GM11168 (cell line): ENCODE results near the gene PTPRO.

ENCODE experiments used
- in situ Hi-C: fragments of 300-500 bp; cut with MboI; formaldehyde crosslinking; loops from one replicate; pipeline ENCODE4 v1.12.0; 2022; ENCODE audit warnings: low sequenced_read_pairs; ENCODE audit not compliant: unreplicated experiment

Gene PTPRO

GRCh38 chr12:15545334-15545733 lies 223.0 kb downstream of the PTPRO start:
- in situ Hi-C loops, result no loop called here

DNA sequence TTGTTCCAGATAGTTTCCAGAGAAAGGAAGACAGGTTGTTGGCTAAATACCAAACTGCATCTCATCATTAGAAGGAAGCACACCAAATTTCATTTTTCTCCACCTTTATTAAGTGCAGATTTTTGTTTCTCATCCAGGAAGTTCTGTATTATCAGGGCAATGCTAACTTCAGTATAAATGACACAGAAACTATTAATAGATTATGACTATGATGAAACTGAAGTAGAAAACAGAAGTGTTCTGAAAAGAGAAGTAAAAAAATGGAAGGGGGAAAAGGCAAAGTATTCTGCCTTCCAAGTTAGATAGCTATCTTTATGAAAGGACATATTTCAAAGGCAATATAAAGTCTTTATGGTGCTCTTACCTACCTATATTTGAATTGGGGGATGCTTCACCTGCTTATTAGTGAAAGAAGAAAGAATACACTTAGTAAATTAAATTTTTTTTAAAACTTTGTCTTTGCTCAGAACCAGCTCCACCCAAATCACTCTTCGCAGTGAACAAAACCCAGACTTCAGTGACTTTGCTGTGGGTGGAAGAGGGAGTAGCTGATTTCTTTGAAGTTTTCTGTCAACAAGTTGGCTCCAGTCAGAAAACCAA lies 223.9 kb downstream of the PTPRO start:
- in situ Hi-C loops, result no loop called here

- in situ Hi-C loops, result no loop called here
These were observed 224.8 kb downstream of the PTPRO start for GRCh38 chr12:15547063-15547462.

- in situ Hi-C loops, result no loop called here
These were observed 225.4 kb downstream of the PTPRO start for GRCh38 chr12:15547691-15548090.

- in situ Hi-C loops, result no loop called here
These were observed 228.5 kb downstream of the PTPRO start for GRCh38 chr12:15550793-15551192.

DNA sequence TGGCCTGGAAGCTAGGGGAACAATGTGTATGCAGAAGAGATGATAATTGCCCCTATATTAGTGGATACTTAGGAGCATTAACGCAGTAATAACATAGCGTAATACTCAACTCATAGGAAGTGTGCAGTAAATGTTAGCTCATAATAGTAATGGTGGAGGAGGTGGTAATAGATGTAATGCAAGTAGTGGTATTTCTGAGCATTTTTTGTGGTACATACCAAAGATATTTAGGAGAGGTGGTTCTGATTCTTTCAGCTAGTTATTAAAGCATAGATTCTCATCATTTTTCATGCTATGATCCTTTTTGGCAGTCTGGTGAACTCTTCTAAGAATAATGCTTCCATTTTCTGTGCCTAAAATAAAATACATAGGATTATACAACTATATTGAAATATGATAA lies 233.1 kb downstream of the PTPRO start:
- in situ Hi-C loops, result no loop called here

GRCh38 chr12:15556411-15557102 lies 234.2 kb downstream of the PTPRO start:
- in situ Hi-C loops, result no loop called here

DNA sequence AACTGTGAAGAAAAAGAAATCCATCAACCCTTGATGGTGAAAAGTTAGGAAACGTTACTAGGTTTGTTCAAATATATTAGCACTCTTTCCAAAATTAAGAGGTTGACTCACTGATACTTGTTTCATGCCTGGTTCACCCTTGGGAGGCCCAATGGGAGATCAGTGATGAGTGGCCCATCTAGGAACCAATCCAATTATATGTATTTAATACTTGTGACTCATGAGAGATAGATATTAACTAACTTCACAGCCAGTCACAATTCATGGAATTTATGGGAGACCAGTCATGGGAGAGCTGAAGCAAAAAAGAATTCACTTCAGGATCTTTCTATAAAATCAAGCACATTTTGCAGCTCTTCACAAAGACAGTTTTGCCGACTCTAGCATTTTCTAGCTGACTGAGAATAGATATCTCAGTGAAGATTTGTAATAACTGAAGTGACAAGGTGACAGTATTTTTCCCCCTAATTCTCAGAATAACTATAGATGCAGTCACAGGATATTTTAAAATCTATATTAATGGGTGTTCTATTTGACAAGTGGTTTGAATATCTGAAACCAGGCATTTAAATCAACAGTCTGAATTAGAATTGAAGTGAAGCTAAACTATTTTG lies 236.7 kb downstream of the PTPRO start:
- in situ Hi-C loops, result no loop called here

DNA sequence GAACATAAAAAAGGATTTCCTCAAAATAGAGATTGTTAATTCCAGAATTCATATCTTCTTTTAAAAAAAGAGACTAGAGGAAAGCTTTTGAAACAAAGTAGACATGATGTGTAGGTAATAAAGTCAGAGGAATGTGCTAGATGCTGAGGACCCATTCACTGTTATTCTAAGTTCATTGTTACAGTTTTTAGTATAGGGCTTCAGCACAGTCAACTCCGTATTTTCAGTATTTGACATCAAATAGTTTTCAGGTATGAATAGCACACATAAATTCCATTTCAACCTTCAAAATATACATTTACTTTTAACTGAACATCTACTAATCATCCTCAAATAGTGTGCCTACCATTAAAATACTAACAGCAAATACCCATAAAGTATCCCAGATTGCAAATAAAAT lies 239.1 kb downstream of the PTPRO start:
- in situ Hi-C loops, result no loop called here

GRCh38 chr12:15562263-15562662 lies 240.0 kb downstream of the PTPRO start:
- in situ Hi-C loops, result no loop called here

GRCh38 chr12:15563663-15564062 lies 241.4 kb downstream of the PTPRO start:
- in situ Hi-C loops, result no loop called here

DNA sequence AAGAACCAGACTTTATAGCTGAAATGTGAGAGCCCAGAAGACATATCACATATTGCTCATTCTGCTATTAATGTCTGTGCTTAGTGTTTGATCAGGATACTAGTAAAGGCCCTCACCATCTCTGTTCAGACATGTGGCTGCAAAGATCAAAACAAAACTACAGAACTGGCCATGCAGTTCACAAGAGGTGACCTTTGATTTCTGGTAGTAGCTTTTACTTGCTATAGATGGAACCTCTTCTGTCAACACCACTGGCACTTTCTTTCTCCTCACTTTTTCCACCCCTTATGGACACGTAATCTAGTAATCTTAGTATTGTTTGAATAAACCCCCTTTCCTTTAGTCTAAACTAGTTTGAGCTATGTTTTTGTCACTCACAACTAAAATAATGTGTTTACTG lies 252.0 kb downstream of the PTPRO start:
- in situ Hi-C loops, result no loop called here

- in situ Hi-C loops, result loop anchor here (5.0 kb wide), 1 partner anchor 34 kb away; no protein-coding TSS in a partner anchor
These were observed 253.6 kb downstream of the PTPRO start for GRCh38 chr12:15575671-15576541.

DNA sequence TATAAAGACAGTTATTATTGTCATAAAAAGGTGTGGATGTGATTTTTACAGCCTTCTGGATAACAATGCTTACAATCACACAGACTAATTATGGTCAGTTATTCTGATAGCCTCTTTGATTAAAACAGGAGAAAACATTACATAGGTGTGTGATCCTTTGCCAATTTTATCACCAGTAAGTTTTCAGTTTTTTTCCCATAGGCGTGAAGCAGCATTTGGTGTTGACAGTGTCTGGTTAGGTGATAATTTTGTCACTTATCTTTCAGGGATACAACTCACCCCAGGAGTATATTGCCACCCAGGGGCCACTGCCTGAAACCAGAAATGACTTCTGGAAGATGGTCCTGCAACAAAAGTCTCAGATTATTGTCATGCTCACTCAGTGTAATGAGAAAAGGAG lies 258.1 kb downstream of the PTPRO start:
- in situ Hi-C loops, result no loop called here

DNA sequence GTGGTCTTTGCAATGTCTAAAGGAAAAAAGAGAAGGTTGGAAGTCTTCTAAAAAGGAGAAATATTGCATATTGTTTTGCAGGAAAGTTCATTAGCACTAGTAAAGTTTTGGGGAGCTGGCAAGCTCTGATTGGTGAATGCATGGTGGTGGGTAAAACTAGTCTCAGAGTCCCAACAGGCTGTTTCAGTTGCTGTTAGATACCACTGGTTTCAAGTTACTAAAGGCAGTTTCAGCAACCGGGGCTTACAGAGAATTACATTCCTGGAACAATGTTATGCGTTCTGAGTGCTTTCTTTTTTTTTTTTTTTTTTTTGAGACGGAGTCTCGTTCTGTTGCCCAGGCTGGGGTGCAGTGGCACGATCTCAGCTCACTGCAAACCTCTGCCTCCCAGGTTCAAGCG lies 258.7 kb downstream of the PTPRO start:
- in situ Hi-C loops, result no loop called here

DNA sequence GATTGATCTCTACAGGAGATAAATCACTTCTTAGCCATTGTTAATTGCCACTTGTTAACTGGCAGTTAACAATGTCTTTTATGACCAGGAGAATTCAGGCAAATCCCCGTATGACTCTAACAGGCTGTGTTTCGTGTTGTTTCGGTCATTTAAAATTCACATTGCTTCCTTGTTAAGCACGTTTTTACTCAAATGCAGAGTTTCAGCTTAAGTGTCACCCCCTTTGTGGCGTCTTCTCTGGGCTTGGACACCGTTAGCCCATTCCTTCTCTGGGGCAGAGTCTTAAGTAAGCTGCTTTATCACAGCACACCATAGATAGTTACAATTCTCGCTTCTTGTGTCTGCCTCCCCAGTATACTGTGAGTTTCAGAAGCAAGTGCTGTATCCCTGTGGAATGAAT lies 261.5 kb downstream of the PTPRO start:
- in situ Hi-C loops, result no loop called here

GRCh38 chr12:15584366-15585041 lies 262.2 kb downstream of the PTPRO start:
- in situ Hi-C loops, result no loop called here

DNA sequence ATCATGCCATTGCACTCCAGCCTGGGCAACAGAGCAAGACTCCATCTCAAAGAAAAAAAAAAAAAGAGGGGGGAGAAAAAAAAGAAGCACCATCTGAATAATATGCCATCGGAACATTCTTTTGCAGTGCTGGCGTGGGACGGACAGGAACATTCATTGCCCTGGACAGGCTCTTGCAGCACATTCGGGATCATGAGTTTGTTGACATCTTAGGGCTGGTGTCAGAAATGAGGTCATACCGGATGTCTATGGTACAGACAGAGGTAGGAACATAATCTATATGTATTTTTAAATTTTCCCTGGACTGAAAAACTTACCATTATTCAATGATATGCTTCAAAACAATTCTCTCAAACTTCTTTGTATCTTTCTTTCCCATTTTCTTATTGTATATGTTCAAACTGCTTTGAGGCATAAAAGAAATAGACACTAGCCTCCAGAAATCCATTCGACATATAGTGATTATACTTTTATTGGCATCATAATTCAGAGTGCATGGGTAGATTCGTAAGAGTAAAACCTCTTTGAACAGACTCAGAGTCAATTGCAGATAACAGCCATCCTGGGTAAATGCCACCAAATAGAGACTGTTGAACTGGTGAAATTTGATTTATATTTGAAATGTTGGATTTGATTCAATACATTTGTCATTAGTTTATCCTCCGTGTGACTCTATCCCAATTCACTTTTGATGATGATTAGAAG lies 267.2 kb downstream of the PTPRO start:
- in situ Hi-C loops, result loop anchor here (5.0 kb wide), 1 partner anchor 258 kb away; no protein-coding TSS in a partner anchor

DNA sequence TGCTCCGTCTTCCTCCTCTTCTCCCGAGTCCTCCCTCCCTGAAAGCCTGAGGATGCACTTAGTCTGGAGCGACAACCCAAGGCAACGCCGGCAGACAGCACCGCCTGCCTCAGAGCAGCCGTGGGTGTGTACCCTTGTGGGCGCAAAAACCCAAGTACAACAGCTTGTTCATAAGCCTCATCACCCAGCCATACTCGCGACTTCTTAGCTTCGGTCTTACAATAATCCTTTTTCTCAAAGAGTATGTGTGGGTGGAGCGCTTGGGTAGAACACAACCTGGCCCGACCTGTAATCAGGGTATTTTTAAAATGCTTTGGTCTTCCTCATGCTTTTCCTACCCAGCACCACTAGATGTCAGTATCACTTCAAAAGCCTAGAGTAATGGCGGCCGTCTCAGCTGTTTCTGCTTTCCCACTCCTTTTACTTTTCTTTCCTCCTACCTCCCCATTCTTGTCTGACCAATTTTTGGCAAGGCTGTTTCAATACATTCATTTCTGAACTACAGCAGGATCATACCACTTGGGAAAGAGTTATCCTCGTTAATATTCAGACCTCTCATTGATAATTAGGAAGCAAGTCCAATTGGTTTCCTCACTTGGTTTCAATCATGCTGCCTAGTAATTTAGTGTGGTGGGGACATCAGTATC lies 268.0 kb downstream of the PTPRO start:
- in situ Hi-C loops, result loop anchor here (5.0 kb wide), 1 partner anchor 257 kb away; no protein-coding TSS in a partner anchor
